ENCODE results near the gene PPP1R9B. TPM values are rescaled to one million over a fixed set of nuclear protein-coding genes. Genes with fewer than 3 reads are reported as not detected.

The PPP1R9B gene
- total RNA-seq, 4 donors from 2014 or later, result 20.2 to 46.3 (median 37.5) TPM

DNA sequence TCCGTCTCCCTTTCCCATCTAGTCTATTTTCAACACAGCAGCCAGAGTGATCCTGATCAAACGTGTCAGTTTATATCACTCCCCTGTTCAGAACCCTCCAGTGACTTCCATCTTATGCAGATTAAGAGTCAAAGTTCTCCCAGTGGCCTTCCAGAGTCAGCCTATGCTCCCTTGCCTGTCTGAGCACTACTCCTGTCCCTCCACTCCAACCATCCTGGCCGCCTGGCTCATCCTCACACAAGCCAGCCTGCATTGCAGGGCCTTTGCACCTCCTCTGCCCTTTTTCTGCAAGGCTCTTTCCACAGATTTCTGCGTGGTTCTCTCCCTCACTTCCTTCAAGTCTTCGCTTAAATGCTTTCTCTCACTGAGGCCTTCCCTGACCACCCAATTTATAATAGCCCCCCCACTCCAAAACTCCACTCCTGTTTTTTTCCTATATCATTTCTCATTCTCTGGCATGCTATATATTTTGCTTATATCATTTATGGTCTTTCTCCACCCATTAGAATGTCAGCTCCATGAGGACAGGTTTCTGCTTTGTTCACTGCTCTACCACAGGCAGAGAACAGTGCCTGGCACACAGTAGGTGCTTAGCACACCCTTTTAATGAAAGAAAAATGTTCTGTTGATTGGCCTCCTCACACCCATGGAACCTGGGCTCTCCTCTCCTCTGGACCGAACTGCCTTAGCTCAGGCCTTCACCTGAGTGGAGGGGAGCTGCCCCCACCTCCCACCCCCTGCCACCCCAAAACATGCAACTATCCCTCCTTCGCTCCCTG lies 29.8 kb downstream of the PPP1R9B start:
- Histone ChIP-seq H3K36me3 (no peaks in the 10 kb centered on the region), H3K4me1 (peaks cover 9 to 31% (median 26%) of the 10 kb centered on the region in 4 donors), H3K27ac (replicated peaks in 1 of 4) (no peak overlapping the region), H3K4me3 (no peak overlapping the region), H3K27me3 (peaks cover 0 to 5% (median 0%) of the 10 kb centered on the region in 4 donors), H3K9me3 (no peaks in the 10 kb centered on the region)
- 91% methylated on average over 7 of the region's 7 CpGs for WGBS
- intact Hi-C loops (cut with DNase I), result no loop called here
- DNase-seq (ENCODE audit: extremely low spot score), result no peak
- TF ChIP-seq POLR2A (IDR thresholded peaks at IDR 0.05; ENCODE audit: low read depth) (no peak), EP300 (IDR thresholded peaks at IDR 0.05) (no peak), POLR2AphosphoS5 (IDR thresholded peaks at IDR 0.05) (no peak)
- TF ChIP-seq, protein P1, sequence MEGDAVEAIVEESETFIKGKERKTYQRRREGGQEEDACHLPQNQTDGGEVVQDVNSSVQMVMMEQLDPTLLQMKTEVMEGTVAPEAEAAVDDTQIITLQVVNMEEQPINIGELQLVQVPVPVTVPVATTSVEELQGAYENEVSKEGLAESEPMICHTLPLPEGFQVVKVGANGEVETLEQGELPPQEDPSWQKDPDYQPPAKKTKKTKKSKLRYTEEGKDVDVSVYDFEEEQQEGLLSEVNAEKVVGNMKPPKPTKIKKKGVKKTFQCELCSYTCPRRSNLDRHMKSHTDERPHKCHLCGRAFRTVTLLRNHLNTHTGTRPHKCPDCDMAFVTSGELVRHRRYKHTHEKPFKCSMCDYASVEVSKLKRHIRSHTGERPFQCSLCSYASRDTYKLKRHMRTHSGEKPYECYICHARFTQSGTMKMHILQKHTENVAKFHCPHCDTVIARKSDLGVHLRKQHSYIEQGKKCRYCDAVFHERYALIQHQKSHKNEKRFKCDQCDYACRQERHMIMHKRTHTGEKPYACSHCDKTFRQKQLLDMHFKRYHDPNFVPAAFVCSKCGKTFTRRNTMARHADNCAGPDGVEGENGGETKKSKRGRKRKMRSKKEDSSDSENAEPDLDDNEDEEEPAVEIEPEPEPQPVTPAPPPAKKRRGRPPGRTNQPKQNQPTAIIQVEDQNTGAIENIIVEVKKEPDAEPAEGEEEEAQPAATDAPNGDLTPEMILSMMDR (IDR thresholded peaks at IDR 0.05), result no peak

- no peak for DNase-seq (ENCODE audit: extremely low spot score)
- peaks cover 0 to 5% (median 0%) of the 10 kb centered on the region in 4 donors for H3K27me3 ChIP-seq
- 89% methylated on average over 4 of the region's 4 CpGs for WGBS
- no peaks in the 10 kb centered on the region for H3K36me3 ChIP-seq
- H3K4me3 ChIP-seq, result no peak overlapping the region
- H3K27ac ChIP-seq (replicated peaks in 1 of 4), result no peak overlapping the region
- intact Hi-C loops (cut with DNase I), result no loop called here
- H3K4me1 ChIP-seq, result peaks cover 6 to 43% (median 32%) of the 10 kb centered on the region in 4 donors
- no peaks in the 10 kb centered on the region for H3K9me3 ChIP-seq
- no peak for TF ChIP-seq POLR2AphosphoS5 (IDR thresholded peaks at IDR 0.05)
- no peak for TF ChIP-seq POLR2A (IDR thresholded peaks at IDR 0.05; ENCODE audit: low read depth)
- TF ChIP-seq, protein P1 (IDR thresholded peaks at IDR 0.05), result no peak
- no peak for TF ChIP-seq EP300 (IDR thresholded peaks at IDR 0.05)
Observed at GRCh38 chr17:50118828-50119218, 31.7 kb downstream of the PPP1R9B start.

DNA sequence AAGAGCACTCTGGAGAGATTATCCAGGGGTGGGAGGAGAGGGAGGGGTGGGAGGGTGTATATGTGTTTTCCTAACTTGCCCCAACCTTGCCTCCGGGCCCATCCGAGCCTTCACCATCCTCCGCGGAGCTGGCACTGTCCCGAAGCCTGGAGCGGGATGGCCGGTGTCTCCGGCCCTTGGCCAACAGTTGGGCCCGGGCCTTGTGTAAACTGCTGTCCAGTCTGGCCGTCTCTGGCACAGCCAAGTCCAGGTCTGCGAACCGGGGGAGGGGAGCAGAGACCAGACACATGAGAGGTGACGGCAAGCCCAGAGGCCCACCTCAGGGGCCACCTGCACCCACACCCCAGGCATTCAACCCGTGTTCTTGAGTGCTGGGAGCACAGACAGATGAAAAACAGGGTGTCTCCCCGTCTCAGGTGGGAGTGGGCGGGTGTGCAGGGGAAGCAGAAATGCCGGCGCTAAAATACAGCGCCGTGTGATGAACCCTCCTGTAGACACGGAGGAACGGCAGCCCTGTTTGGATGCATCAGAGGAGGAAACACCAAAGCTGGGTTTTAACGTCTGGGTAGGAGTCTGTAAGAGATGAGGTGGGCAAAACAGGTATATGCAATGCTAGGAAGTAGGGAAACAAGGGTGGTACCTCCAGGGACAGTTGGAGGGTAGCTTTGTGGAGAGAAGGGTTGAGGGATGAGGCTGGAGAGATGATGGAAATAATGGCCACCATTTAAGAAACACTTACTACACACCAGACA lies 32.2 kb downstream of the PPP1R9B start:
- intact Hi-C loops (cut with DNase I), result no loop called here
- peaks cover 9 to 42% (median 31%) of the 10 kb centered on the region in 4 donors for H3K4me1 ChIP-seq
- peaks cover 0 to 5% (median 0%) of the 10 kb centered on the region in 4 donors for H3K27me3 ChIP-seq
- H3K9me3 ChIP-seq, result no peaks in the 10 kb centered on the region
- H3K4me3 ChIP-seq, result no peak overlapping the region
- peak overlapping the region in 2 of 4 donors; percentile 69 to 71 for H3K27ac ChIP-seq (replicated peaks in 1 of 4)
- no peak for DNase-seq (ENCODE audit: extremely low spot score)
- TF ChIP-seq POLR2AphosphoS5 (IDR thresholded peaks at IDR 0.05) (peak in 1 of 2 donors; percentile 21), POLR2A (IDR thresholded peaks at IDR 0.05; ENCODE audit: low read depth) (no peak), EP300 (IDR thresholded peaks at IDR 0.05) (no peak)
- TF ChIP-seq, protein P1 (IDR thresholded peaks at IDR 0.05), result no peak
- 51% methylated on average over 18 of the region's 23 CpGs for whole genome bisulfite sequencing
- no peaks in the 10 kb centered on the region for H3K36me3 ChIP-seq

- H3K27ac ChIP-seq (replicated peaks in 1 of 4), result peak overlapping the region in 3 of 4 donors; percentile 55 to 71 (median 69)
- H3K4me3 ChIP-seq, result peak overlapping the region; percentile 40 to 44 (median 43)
- no peak for TF ChIP-seq EP300 (IDR thresholded peaks at IDR 0.05)
- TF ChIP-seq, protein P1 (IDR thresholded peaks at IDR 0.05), result peak; percentile 65 to 85 (median 78)
- no peak for TF ChIP-seq POLR2A (IDR thresholded peaks at IDR 0.05; ENCODE audit: low read depth)
- peak; percentile 31 to 49 for TF ChIP-seq POLR2AphosphoS5 (IDR thresholded peaks at IDR 0.05)
- peaks cover 16 to 46% (median 37%) of the 10 kb centered on the region in 4 donors for H3K4me1 ChIP-seq
- no peaks in the 10 kb centered on the region for H3K9me3 ChIP-seq
- peaks cover 0 to 5% (median 0%) of the 10 kb centered on the region in 4 donors for H3K27me3 ChIP-seq
- intact Hi-C loops (cut with DNase I), result no loop called here
- H3K36me3 ChIP-seq, result no peaks in the 10 kb centered on the region
- WGBS, result 5% methylated on average over 33 of the region's 64 CpGs
- no peak for DNase-seq (ENCODE audit: extremely low spot score)
Observed at GRCh38 chr17:50117202-50118051, 33.0 kb downstream of the PPP1R9B start.

Measured in esophagus muscularis mucosa (tissue), 4 donors.